T-helper 1 cell treated with Interleukin-12 subunit alpha and Interleukin-12 subunit beta and Interleukin-4 antibody, amounts not matched to agents 30 μg/mL and 1 μg/mL, for 36 hours (primary cell): ENCODE results near the gene CAMTA1.
"Not testable (repeated sequence)": the region's sequence is repeated elsewhere in the genome, so short reads cannot be mapped to it uniquely, and the experiment has no call there.

Source experiments
- H3K27ac Mint-ChIP-seq: one replicate; pipeline ENCODE4 v1.8.0; 2021; ENCODE audit warnings: mild to moderate bottlenecking, mixed read lengths
- H3K27me3 Mint-ChIP-seq: one replicate; pipeline ENCODE4 v1.8.0; 2021; ENCODE audit warnings: low read depth, mixed read lengths
- H3K36me3 Mint-ChIP-seq: one replicate; pipeline ENCODE4 v1.8.0; 2021; ENCODE audit warnings: low read depth, mixed read lengths
- H3K4me1 Mint-ChIP-seq: one replicate; pipeline ENCODE4 v1.8.0; 2021; ENCODE audit warnings: low read depth, mixed read lengths
- H3K4me3 Mint-ChIP-seq: one replicate; pipeline ENCODE4 v1.8.0; 2021; ENCODE audit warnings: mild to moderate bottlenecking, moderate library complexity, mixed read lengths
- H3K9me3 Mint-ChIP-seq: one replicate; pipeline ENCODE4 v1.8.0; 2021; ENCODE audit warnings: mixed read lengths

Gene CAMTA1

GRCh38 chr1:7781923-7782495 lies 996.8 kb downstream of the CAMTA1 start:
- Mint-ChIP-seq H3K27me3 (peaks cover 11% of the 10 kb centered on the region), H3K27ac (peak overlapping the region; percentile 82), H3K9me3 (no peaks in the 10 kb centered on the region), H3K4me3 (peak overlapping the region; percentile 61), H3K4me1 (peaks cover 17% of the 10 kb centered on the region), H3K36me3 (peaks cover 12% of the 10 kb centered on the region)

GRCh38 chr1:7783178-7783711 lies 998.0 kb downstream of the CAMTA1 start:
- Mint-ChIP-seq H3K4me3 (peak overlapping the region; percentile 61), H3K9me3 (no peaks in the 10 kb centered on the region), H3K27ac (peak overlapping the region; percentile 31), H3K36me3 (peaks cover 4% of the 10 kb centered on the region), H3K27me3 (peaks cover 11% of the 10 kb centered on the region), H3K4me1 (peaks cover 17% of the 10 kb centered on the region)

GRCh38 chr1:7783826-7784491 lies 998.7 kb downstream of the CAMTA1 start, which contains the start of gene PER3:
TSS of gene PER3 (plus strand) at chr1:7784291. CDS start at chr1:7784878, 587 bp downstream.
- no peaks in the 10 kb centered on the region for H3K9me3 Mint-ChIP-seq
- H3K4me1 Mint-ChIP-seq = peaks cover 17% of the 10 kb centered on the region
- peaks cover 4% of the 10 kb centered on the region for H3K36me3 Mint-ChIP-seq
- H3K4me3 Mint-ChIP-seq = peak within 1 kb of the TSS; percentile 61
- H3K27ac Mint-ChIP-seq = peak within 1 kb of the TSS; percentile 68
- H3K27me3 Mint-ChIP-seq = peaks cover 11% of the 10 kb centered on the region

GRCh38 chr1:7784492-7785071 lies 999.3 kb downstream of the CAMTA1 start:
- Mint-ChIP-seq H3K27me3 (peaks cover 11% of the 10 kb centered on the region), H3K9me3 (peaks cover 4% of the 10 kb centered on the region), H3K4me1 (peaks cover 17% of the 10 kb centered on the region), H3K27ac (peak overlapping the region; percentile 68), H3K4me3 (no peak overlapping the region), H3K36me3 (peaks cover 4% of the 10 kb centered on the region)

- H3K36me3 Mint-ChIP-seq = peaks cover 4% of the 10 kb centered on the region
- H3K27ac Mint-ChIP-seq = peak overlapping the region; percentile 68
- H3K9me3 Mint-ChIP-seq = peaks cover 9% of the 10 kb centered on the region
- peaks cover 11% of the 10 kb centered on the region for H3K27me3 Mint-ChIP-seq
- peaks cover 17% of the 10 kb centered on the region for H3K4me1 Mint-ChIP-seq
- H3K4me3 Mint-ChIP-seq = no peak overlapping the region
These were observed 999.9 kb downstream of the CAMTA1 start for GRCh38 chr1:7785108-7785507.

GRCh38 chr1:7786795-7787194 lies 1001.5 kb downstream of the CAMTA1 start:
- Mint-ChIP-seq H3K27ac (no peak overlapping the region), H3K4me1 (peaks cover 11% of the 10 kb centered on the region), H3K36me3 (peaks cover 5% of the 10 kb centered on the region), H3K4me3 (no peak overlapping the region), H3K9me3 (peaks cover 19% of the 10 kb centered on the region), H3K27me3 (peaks cover 11% of the 10 kb centered on the region)

- no peak overlapping the region for H3K4me3 Mint-ChIP-seq
- H3K27me3 Mint-ChIP-seq = peaks cover 10% of the 10 kb centered on the region
- H3K4me1 Mint-ChIP-seq = no peaks in the 10 kb centered on the region
- H3K36me3 Mint-ChIP-seq = peaks cover 3% of the 10 kb centered on the region
- no peak overlapping the region for H3K27ac Mint-ChIP-seq
- peaks cover 32% of the 10 kb centered on the region for H3K9me3 Mint-ChIP-seq
These were observed 1004.6 kb downstream of the CAMTA1 start for GRCh38 chr1:7789828-7790227.

GRCh38 chr1:7791027-7791426 lies 1005.8 kb downstream of the CAMTA1 start:
- not testable (repeated sequence) for H3K36me3 Mint-ChIP-seq, H3K4me3 Mint-ChIP-seq, H3K4me1 Mint-ChIP-seq, H3K27me3 Mint-ChIP-seq, H3K27ac Mint-ChIP-seq
- peaks cover 32% of the 10 kb centered on the region for H3K9me3 Mint-ChIP-seq

- H3K36me3 Mint-ChIP-seq = peaks cover 3% of the 10 kb centered on the region
- no peak overlapping the region for H3K4me3 Mint-ChIP-seq
- no peaks in the 10 kb centered on the region for H3K27me3 Mint-ChIP-seq
- peaks cover 19% of the 10 kb centered on the region for H3K9me3 Mint-ChIP-seq
- no peak overlapping the region for H3K27ac Mint-ChIP-seq
- H3K4me1 Mint-ChIP-seq = no peaks in the 10 kb centered on the region
These were observed 1010.2 kb downstream of the CAMTA1 start for GRCh38 chr1:7795406-7795805.

GRCh38 chr1:7805460-7805859 lies 1020.2 kb downstream of the CAMTA1 start:
- no peaks in the 10 kb centered on the region for H3K4me1 Mint-ChIP-seq
- no peaks in the 10 kb centered on the region for H3K27me3 Mint-ChIP-seq
- no peaks in the 10 kb centered on the region for H3K36me3 Mint-ChIP-seq
- H3K27ac Mint-ChIP-seq = no peak overlapping the region
- no peak overlapping the region for H3K4me3 Mint-ChIP-seq
- H3K9me3 Mint-ChIP-seq = no peaks in the 10 kb centered on the region

GRCh38 chr1:7808253-7808844 lies 1023.1 kb downstream of the CAMTA1 start:
- Mint-ChIP-seq H3K9me3 (peaks cover 6% of the 10 kb centered on the region), H3K36me3 (peaks cover 5% of the 10 kb centered on the region), H3K27me3 (no peaks in the 10 kb centered on the region), H3K4me3 (no peak overlapping the region), H3K4me1 (no peaks in the 10 kb centered on the region), H3K27ac (no peak overlapping the region)

- H3K27ac Mint-ChIP-seq = no peak overlapping the region
- H3K36me3 Mint-ChIP-seq = peaks cover 9% of the 10 kb centered on the region
- H3K4me3 Mint-ChIP-seq = no peak overlapping the region
- H3K27me3 Mint-ChIP-seq = no peaks in the 10 kb centered on the region
- H3K4me1 Mint-ChIP-seq = no peaks in the 10 kb centered on the region
- peaks cover 17% of the 10 kb centered on the region for H3K9me3 Mint-ChIP-seq
These were observed 1024.5 kb downstream of the CAMTA1 start for GRCh38 chr1:7809742-7810141.

- no peak overlapping the region for H3K27ac Mint-ChIP-seq
- peaks cover 9% of the 10 kb centered on the region for H3K36me3 Mint-ChIP-seq
- H3K4me3 Mint-ChIP-seq = no peak overlapping the region
- H3K27me3 Mint-ChIP-seq = no peaks in the 10 kb centered on the region
- no peaks in the 10 kb centered on the region for H3K4me1 Mint-ChIP-seq
- peaks cover 21% of the 10 kb centered on the region for H3K9me3 Mint-ChIP-seq
These were observed 1025.1 kb downstream of the CAMTA1 start for GRCh38 chr1:7810395-7810794.

- Mint-ChIP-seq H3K4me1 (no peaks in the 10 kb centered on the region), H3K27me3 (no peaks in the 10 kb centered on the region), H3K9me3 (peaks cover 22% of the 10 kb centered on the region), H3K36me3 (peaks cover 9% of the 10 kb centered on the region), H3K4me3 (no peak overlapping the region), H3K27ac (no peak overlapping the region)
These were observed 1026.2 kb downstream of the CAMTA1 start for GRCh38 chr1:7811476-7811875.
